Trophoblast cell (in vitro differentiated cells and primary cell): ENCODE measurements around the gene CACNA2D3.

Experiments used
- DNase-seq, 2 donors: peaks; one replicate each; pipeline ENCODE4 v3.0.0-alpha.2; 2016
- H2AFZ ChIP-seq: 2 replicates; pipeline ENCODE4 v1.6.1; 2013; ENCODE audit warnings: low read length, moderate library complexity, mild to moderate bottlenecking; ENCODE audit not compliant: insufficient read depth, poor library complexity
- H2AK5ac ChIP-seq: 2 replicates; pipeline ENCODE4 v1.6.1; 2013; ENCODE audit warnings: mild to moderate bottlenecking, low read length
- H2BK120ac ChIP-seq: 2 replicates; pipeline ENCODE4 v1.6.1; 2013; ENCODE audit warnings: low read length, mild to moderate bottlenecking, moderate library complexity; ENCODE audit not compliant: insufficient read depth, poor library complexity
- H2BK12ac ChIP-seq: 2 replicates; pipeline ENCODE4 v1.6.1; 2013; ENCODE audit warnings: mild to moderate bottlenecking, low read length, moderate library complexity
- H2BK5ac ChIP-seq: 2 replicates; pipeline ENCODE4 v1.6.1; 2013; ENCODE audit warnings: low read length, low read depth, moderate library complexity, mild to moderate bottlenecking; ENCODE audit not compliant: poor library complexity
- H3K14ac ChIP-seq: 2 replicates; pipeline ENCODE4 v1.6.1; 2013; ENCODE audit warnings: mild to moderate bottlenecking, low read length
- H3K18ac ChIP-seq: 2 replicates; pipeline ENCODE4 v1.6.1; 2013; ENCODE audit warnings: mild to moderate bottlenecking, low read length
- H3K23ac ChIP-seq: 2 replicates; pipeline ENCODE4 v1.6.1; 2013; ENCODE audit warnings: low read length
- H3K27ac ChIP-seq: 2 replicates; pipeline ENCODE4 v1.5.1; 2013; ENCODE audit warnings: low read depth, mild to moderate bottlenecking, inconsistent platforms, low read length, moderate library complexity
- H3K27me3 ChIP-seq: 2 replicates; pipeline ENCODE4 v1.6.1; 2013; ENCODE audit warnings: inconsistent platforms, mild to moderate bottlenecking, low read length, moderate library complexity; ENCODE audit not compliant: insufficient read depth
- H3K36me3 ChIP-seq, 2 experiments: 1 replicate in 1 of 2; 2 replicates in 1 of 2; pipeline ENCODE4 v1.6.1; 2013; ENCODE audit warnings: low read length in 2 of 2, mild to moderate bottlenecking in 2 of 2, moderate library complexity in 1 of 2; ENCODE audit not compliant: insufficient read depth in 2 of 2, control insufficient read depth in 1 of 2
- H3K4ac ChIP-seq: 2 replicates; pipeline ENCODE4 v1.6.1; 2013; ENCODE audit warnings: low read depth, mild to moderate bottlenecking, low read length, moderate library complexity
- H3K4me1 ChIP-seq, 2 experiments: 1 replicate in 1 of 2; 2 replicates in 1 of 2; pipeline ENCODE4 v1.6.1; 2013; ENCODE audit warnings: low read length in 2 of 2, mild to moderate bottlenecking in 2 of 2, moderate library complexity in 1 of 2; ENCODE audit not compliant: insufficient read depth in 2 of 2, control insufficient read depth in 1 of 2
- H3K4me2 ChIP-seq: 2 replicates; pipeline ENCODE4 v1.6.1; 2013; ENCODE audit warnings: inconsistent platforms, mild to moderate bottlenecking, low read length, moderate library complexity
- H3K4me3 ChIP-seq: 2 replicates; pipeline ENCODE4 v1.5.1; 2013; ENCODE audit warnings: mild to moderate bottlenecking, low read depth, low read length, inconsistent platforms
- H3K79me1 ChIP-seq: one replicate; pipeline ENCODE4 v1.6.1; 2013; ENCODE audit warnings: low read length
- H3K79me2 ChIP-seq: 2 replicates; pipeline ENCODE4 v1.6.1; 2013; ENCODE audit warnings: low read length, mild to moderate bottlenecking; ENCODE audit not compliant: control insufficient read depth, insufficient read depth, poor library complexity
- H3K9ac ChIP-seq: 2 replicates; pipeline ENCODE4 v1.6.1; 2013; ENCODE audit warnings: mild to moderate bottlenecking, low read length
- H3K9me3 ChIP-seq: 2 replicates; pipeline ENCODE4 v1.6.1; 2013; ENCODE audit warnings: low read depth, mild to moderate bottlenecking, control low read depth, inconsistent platforms, low read length; ENCODE audit not compliant: insufficient read depth
- H4K12ac ChIP-seq: 2 replicates; pipeline ENCODE4 v1.6.1; 2013; ENCODE audit warnings: low read depth, mild to moderate bottlenecking, low read length, moderate library complexity
- H4K8ac ChIP-seq: 2 replicates; pipeline ENCODE4 v1.6.1; 2013; ENCODE audit warnings: low read depth, mild to moderate bottlenecking, low read length, moderate library complexity
- H4K91ac ChIP-seq: one replicate; pipeline ENCODE4 v1.6.1; 2013; ENCODE audit warnings: low read depth, mild to moderate bottlenecking, low read length, moderate library complexity
- WGBS: extraction: QIAGEN DNeasy Blood & Tissue Kit; methylation state at CpG from one replicate; pipeline ENCODE4 v1.1.7; 2013; ENCODE audit warnings: missing lambda C conversion rate; ENCODE audit not compliant: insufficient read length, insufficient coverage; ENCODE audit errors: extremely low coverage; 5-methylcytosine and 5-hydroxymethylcytosine counted together

Gene CACNA2D3

DNA sequence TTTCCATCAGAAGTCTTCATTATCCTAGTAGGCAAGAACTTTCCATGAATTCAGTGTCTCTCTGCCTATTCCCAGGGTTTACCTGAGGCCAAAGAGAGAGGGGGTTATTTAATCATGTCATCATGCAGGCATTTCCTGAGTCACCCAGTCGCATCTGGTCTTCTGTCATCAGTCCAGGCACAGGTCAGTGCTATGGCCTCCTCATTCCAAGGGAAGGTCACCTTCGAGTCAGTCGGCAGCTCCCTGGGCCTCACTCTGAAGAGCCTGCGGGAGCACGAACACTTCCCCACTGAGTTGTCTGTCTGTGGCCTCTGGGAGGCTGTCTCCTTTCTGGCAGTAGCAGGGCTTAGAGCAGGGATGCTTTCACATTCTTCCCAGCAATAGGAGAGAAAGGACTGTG lies 831.7 kb downstream of the CACNA2D3 start:
- H3K4me3 ChIP-seq = no peak overlapping the region
- no peaks in the 10 kb centered on the region for H3K36me3 ChIP-seq
- peak overlapping the region; percentile 20 for H3K4me2 ChIP-seq
- H3K79me1 ChIP-seq = peaks cover 57% of the 10 kb centered on the region
- peak overlapping the region; percentile 100 for H3K27ac ChIP-seq
- peak; percentile 89 to 92 for DNase-seq
- peak overlapping the region; percentile 97 for H2BK120ac ChIP-seq
- WGBS = no CpG with 5 or more reads among the region's 5 CpGs
- peak overlapping the region; percentile 45 for H4K12ac ChIP-seq
- H2BK5ac ChIP-seq = peak overlapping the region; percentile 99
- H3K18ac ChIP-seq = peak overlapping the region; percentile 82
- H2AFZ ChIP-seq = peak overlapping the region; percentile 26
- H3K9me3 ChIP-seq = no peaks in the 10 kb centered on the region
- H4K8ac ChIP-seq = peak overlapping the region; percentile 86
- H3K4me1 ChIP-seq = peaks cover 44 to 45% of the 10 kb centered on the region in 2 experiments
- H3K23ac ChIP-seq = no peak overlapping the region
- peak overlapping the region; percentile 9 for H3K9ac ChIP-seq
- H4K91ac ChIP-seq = peak overlapping the region; percentile 100
- H3K4ac ChIP-seq = peak overlapping the region; percentile 60
- peak overlapping the region; percentile 67 for H2BK12ac ChIP-seq
- H3K27me3 ChIP-seq = no peaks in the 10 kb centered on the region
- peaks cover 11% of the 10 kb centered on the region for H3K79me2 ChIP-seq
- peak overlapping the region; percentile 51 for H2AK5ac ChIP-seq
- peak overlapping the region; percentile 92 for H3K14ac ChIP-seq

DNA sequence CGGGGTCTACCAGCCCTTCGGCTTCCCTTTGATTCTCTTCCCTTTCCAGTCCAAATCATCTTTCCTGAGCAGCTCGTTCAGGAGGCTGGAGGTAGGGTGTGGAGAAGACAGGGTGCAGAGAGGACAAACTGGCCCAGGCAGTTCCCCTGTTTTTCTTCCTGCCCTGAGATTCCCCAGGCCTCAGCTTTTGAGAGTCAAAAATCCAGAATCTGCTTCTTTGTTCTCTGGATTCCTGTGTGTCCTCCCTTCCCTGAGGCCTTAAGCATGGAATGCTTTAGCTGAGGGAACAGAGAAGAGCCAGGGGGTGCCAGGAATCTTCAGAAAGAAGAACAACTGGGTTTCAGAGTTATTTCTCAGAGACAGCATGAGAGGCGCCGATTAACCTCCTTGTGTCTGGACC lies 832.2 kb downstream of the CACNA2D3 start:
- Histone ChIP-seq H3K27ac (peak overlapping the region; percentile 100), H3K14ac (peak overlapping the region; percentile 95), H2BK120ac (peak overlapping the region; percentile 97), H3K36me3 (no peaks in the 10 kb centered on the region), H3K9me3 (no peaks in the 10 kb centered on the region), H3K4me3 (no peak overlapping the region), H3K18ac (peak overlapping the region; percentile 82), H2AK5ac (peak overlapping the region; percentile 51), H3K23ac (no peak overlapping the region), H3K79me1 (peaks cover 57% of the 10 kb centered on the region), H3K27me3 (no peaks in the 10 kb centered on the region), H4K12ac (peak overlapping the region; percentile 45), H3K9ac (peak overlapping the region; percentile 9), H2AFZ (peak overlapping the region; percentile 26), H2BK12ac (peak overlapping the region; percentile 67), H3K4me2 (peak overlapping the region; percentile 20), H3K4me1 (peaks cover 43 to 45% of the 10 kb centered on the region in 2 experiments), H3K4ac (peak overlapping the region; percentile 60), H3K79me2 (peaks cover 11% of the 10 kb centered on the region), H2BK5ac (peak overlapping the region; percentile 99), H4K8ac (peak overlapping the region; percentile 86), H4K91ac (peak overlapping the region; percentile 100)
- peak; percentile 58 to 76 for DNase-seq
- no CpG with 5 or more reads among the region's 5 CpGs for WGBS

GRCh38 chr3:54955496-54955895 lies 833.1 kb downstream of the CACNA2D3 start:
- Histone ChIP-seq H3K79me1 (peaks cover 55% of the 10 kb centered on the region), H3K27ac (peak overlapping the region; percentile 100), H4K12ac (peak overlapping the region; percentile 13), H4K91ac (peak overlapping the region; percentile 98), H3K36me3 (no peaks in the 10 kb centered on the region), H2AFZ (peak overlapping the region; percentile 32), H2AK5ac (peak overlapping the region; percentile 43), H3K9ac (no peak overlapping the region), H3K4me2 (no peak overlapping the region), H3K9me3 (no peaks in the 10 kb centered on the region), H4K8ac (peak overlapping the region; percentile 62), H3K18ac (peak overlapping the region; percentile 81), H3K79me2 (peaks cover 11% of the 10 kb centered on the region), H3K4me1 (peaks cover 43% of the 10 kb centered on the region in 2 experiments), H3K4ac (peak overlapping the region; percentile 78), H2BK120ac (peak overlapping the region; percentile 94), H3K27me3 (no peaks in the 10 kb centered on the region), H3K23ac (no peak overlapping the region), H2BK5ac (peak overlapping the region; percentile 88), H3K14ac (peak overlapping the region; percentile 89), H3K4me3 (no peak overlapping the region), H2BK12ac (peak overlapping the region; percentile 94)
- DNase-seq = no peak
- WGBS = no CpG with 5 or more reads among the region's 3 CpGs

DNA sequence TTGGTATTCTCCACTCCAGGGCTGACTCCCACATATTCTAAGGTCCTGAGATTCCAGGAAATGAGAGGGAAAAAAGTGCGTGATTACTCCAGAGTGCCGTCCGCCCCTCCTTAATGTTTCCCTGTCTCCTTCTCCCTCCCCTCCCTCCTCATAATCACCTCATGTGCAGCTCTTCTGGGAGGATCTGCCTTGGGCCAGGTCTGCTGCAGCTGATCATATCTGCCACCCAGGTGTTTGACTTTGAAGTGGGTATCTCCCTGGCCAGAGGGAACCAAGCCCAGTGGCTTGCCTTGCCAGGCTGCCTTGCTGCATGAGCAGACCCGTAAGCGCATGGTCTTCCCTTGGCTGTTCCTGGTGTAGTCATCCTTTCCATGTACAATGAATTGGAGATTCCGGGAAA lies 833.6 kb downstream of the CACNA2D3 start:
- Histone ChIP-seq H3K23ac (no peak overlapping the region), H4K8ac (peak overlapping the region; percentile 62), H3K27me3 (no peaks in the 10 kb centered on the region), H3K4ac (peak overlapping the region; percentile 78), H4K12ac (no peak overlapping the region), H3K4me3 (no peak overlapping the region), H3K9ac (no peak overlapping the region), H3K79me1 (peaks cover 52% of the 10 kb centered on the region), H3K18ac (peak overlapping the region; percentile 81), H2AFZ (peak overlapping the region; percentile 32), H3K27ac (peak overlapping the region; percentile 100), H3K36me3 (no peaks in the 10 kb centered on the region), H3K4me2 (no peak overlapping the region), H2BK120ac (peak overlapping the region; percentile 94), H2AK5ac (peak overlapping the region; percentile 43), H3K4me1 (peaks cover 40 to 43% of the 10 kb centered on the region in 2 experiments), H4K91ac (peak overlapping the region; percentile 98), H3K9me3 (no peaks in the 10 kb centered on the region), H3K14ac (peak overlapping the region; percentile 89), H2BK12ac (peak overlapping the region; percentile 94), H3K79me2 (peaks cover 11% of the 10 kb centered on the region), H2BK5ac (peak overlapping the region; percentile 88)
- WGBS = no CpG with 5 or more reads among the region's 6 CpGs
- DNase-seq = peak in 1 of 2 donors; percentile 33
